Neural cell (in vitro differentiated cells): ENCODE data around the gene CTSG.

Source experiments
- EP300 ChIP-seq: fragments of 450-650 bp; conservative IDR thresholded peaks from 2 replicates; pipeline ENCODE4 v1.6.1; 2014; ENCODE audit warnings: antibody characterized with exemption, mild to moderate bottlenecking, moderate library complexity; ENCODE audit not compliant: poor library complexity, severe bottlenecking
- EZH2 ChIP-seq: fragments of 200-600, 300-800 bp; shearing (Covaris generic), sonication (generic); IDR thresholded peaks from 2 replicates; pipeline ENCODE4 v1.6.1; 2014; ENCODE audit warnings: antibody characterized with exemption, low read length, borderline replicate concordance, mild to moderate bottlenecking; ENCODE audit not compliant: insufficient read depth, poor library complexity, severe bottlenecking
- MXI1 ChIP-seq: fragments of 450-650 bp; conservative IDR thresholded peaks from 2 replicates; pipeline ENCODE4 v1.6.1; 2014; ENCODE audit warnings: antibody characterized with exemption, mild to moderate bottlenecking; ENCODE audit not compliant: poor library complexity, severe bottlenecking
- POLR2AphosphoS5 ChIP-seq: IDR thresholded peaks from 2 replicates; pipeline ENCODE4 v1.6.1; 2012
- REST ChIP-seq: IDR thresholded peaks from 2 replicates; pipeline ENCODE4 v1.6.1; 2012; ENCODE audit warnings: borderline replicate concordance
- TAF1 ChIP-seq: IDR thresholded peaks from 2 replicates; pipeline ENCODE4 v1.6.1; 2012; ENCODE audit warnings: low read depth
- TF ChIP-seq, protein P1 (sequence below): fragments of 450-650 bp; IDR thresholded peaks from 2 replicates; pipeline ENCODE4 v1.5.1; 2014; ENCODE audit warnings: antibody characterized with exemption, mild to moderate bottlenecking, moderate library complexity; ENCODE audit not compliant: poor library complexity, severe bottlenecking

GRCh38 chr14:24576771-24577170 lies 721 bp upstream of the CTSG start:
- TF ChIP-seq, protein P1, sequence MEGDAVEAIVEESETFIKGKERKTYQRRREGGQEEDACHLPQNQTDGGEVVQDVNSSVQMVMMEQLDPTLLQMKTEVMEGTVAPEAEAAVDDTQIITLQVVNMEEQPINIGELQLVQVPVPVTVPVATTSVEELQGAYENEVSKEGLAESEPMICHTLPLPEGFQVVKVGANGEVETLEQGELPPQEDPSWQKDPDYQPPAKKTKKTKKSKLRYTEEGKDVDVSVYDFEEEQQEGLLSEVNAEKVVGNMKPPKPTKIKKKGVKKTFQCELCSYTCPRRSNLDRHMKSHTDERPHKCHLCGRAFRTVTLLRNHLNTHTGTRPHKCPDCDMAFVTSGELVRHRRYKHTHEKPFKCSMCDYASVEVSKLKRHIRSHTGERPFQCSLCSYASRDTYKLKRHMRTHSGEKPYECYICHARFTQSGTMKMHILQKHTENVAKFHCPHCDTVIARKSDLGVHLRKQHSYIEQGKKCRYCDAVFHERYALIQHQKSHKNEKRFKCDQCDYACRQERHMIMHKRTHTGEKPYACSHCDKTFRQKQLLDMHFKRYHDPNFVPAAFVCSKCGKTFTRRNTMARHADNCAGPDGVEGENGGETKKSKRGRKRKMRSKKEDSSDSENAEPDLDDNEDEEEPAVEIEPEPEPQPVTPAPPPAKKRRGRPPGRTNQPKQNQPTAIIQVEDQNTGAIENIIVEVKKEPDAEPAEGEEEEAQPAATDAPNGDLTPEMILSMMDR, result no peak
- TF ChIP-seq TAF1, result no peak
- no peak for TF ChIP-seq EZH2
- TF ChIP-seq POLR2AphosphoS5, result no peak
- TF ChIP-seq EP300, result no peak
- no peak for TF ChIP-seq MXI1
- no peak for TF ChIP-seq REST
